HG03103 (cell line): Measurements from ENCODE around the gene MT2A.

ENCODE experiments used
- ATAC-seq: cut with Tn5 transposase; IDR thresholded peaks from one replicate; pipeline ENCODE4 v1.9.1; 2021; ENCODE audit warnings: low read depth; ENCODE audit not compliant: unreplicated experiment

MT2A gene

DNA sequence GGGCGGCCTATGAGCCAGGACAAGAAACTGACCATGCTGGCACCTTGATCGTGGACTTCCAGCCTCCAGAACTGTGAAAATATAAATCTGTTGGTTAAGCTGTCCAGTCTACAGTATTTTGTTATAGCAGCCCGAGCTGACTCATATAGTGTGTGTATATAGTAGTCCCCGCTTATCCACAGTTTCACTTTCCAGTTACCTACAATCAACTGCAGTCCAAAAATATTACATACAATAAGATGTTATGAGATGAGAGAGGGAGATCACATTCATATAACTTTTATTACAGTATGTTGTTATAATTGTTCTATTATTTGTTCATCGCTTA lies 14.1 kb upstream of the MT2A start:
- no peak for ATAC-seq

DNA sequence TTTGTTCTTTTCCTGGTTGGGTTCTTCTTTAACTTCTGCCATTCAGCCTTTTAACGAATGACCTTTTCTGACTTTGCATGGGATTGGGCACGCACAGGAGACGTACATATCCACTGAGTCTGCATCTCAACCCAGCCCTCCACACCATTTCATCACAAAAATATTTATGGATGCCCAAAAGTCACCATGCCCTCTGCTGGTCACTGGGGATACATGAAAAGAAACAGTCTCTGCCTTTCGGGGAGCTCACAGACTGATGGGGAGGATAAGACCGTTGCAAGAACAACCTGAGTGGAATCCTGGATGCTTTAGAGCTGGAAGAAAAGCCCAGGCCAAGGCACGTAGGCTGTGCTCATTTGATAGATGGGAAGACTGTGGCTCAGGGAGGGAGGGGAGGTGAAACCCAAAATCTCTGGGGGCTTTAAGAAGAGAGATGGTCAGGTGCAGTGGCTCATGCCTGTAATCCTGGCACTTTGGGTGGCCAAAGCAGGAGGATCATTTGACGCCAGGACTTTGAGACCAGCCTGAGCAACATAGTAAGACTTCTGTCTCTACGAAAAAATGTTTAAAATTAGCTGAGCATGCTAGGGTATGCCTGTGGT lies 7.9 kb upstream of the MT2A start:
- no peak for ATAC-seq

DNA sequence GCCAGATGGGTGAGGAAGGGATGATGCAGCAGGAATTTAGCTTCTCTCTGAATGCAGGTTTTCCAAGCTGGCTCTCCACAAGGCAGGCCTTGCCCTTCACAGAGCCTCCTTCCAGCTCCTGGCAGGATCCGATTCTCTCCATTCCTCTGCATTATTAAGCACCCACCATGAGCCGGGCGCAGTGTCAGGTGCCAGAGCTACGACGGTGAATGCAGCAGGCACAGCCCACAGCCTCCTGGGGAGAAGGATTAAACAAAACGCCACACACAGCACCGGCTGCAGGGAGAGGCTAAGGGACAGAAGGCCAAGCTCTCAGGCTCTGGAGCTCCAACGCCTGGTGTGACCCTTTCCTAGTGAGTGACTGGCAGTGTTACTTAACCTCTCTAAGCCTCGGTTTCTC lies 7.1 kb upstream of the MT2A start:
- no peak for ATAC-seq

DNA sequence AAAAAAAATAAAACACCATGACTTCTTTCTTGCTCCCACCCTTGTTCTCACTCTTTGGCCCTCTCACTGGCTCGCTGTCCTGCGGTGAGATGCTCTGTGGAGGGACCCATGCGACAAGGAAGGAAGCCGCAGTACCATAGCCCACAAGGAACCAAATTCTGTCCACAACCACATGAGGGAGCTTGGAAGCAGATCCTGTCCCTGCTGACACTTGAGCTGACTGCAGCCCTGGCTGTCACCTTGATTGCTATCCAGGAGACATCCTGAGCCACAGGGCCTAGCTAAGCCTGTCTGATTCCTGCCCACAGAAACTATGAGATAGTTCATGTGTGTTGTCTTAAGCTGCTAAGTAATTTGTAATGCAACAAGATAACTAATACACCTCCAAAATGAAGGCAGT lies 4.8 kb upstream of the MT2A start:
- ATAC-seq: no peak

DNA sequence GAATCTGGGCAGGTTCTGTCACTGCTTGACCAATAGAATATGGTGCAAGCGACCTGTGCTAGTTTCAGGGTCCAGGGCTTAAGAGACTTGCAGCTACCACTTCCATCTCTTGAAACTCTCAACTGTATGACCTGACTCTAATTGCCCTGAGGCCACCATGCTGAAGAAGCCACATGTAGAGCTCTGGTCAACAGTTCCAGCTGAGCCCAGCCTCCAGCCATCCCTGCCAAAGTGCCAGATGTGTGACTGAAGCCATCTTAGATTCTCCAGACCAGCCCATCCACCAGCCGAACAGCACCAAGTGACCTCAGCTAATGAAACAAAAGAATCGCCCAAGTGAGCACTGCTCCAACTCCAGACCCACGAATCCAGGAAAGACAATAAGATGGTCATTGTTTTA lies 3.4 kb upstream of the MT2A start:
- no peak for ATAC-seq

DNA sequence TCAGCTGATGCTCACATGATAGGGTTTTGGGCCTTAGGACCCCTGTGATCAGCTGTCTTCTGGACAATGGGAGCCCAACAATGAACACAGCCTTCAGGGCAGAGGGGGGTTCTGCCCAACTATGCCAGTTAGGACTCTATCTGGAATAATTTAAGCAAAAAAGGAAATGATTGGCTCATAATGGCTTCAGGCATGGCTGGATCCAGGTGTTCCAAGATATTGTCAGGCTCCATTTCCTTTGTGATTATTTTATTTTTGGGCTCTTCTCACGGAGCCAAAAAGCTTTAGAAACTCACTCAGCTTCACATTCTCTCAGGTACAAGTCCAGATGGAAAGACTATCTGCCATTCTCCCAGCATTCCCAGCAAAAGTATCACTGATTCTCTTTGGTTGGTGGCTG lies 2.9 kb upstream of the MT2A start:
- ATAC-seq: no peak

DNA sequence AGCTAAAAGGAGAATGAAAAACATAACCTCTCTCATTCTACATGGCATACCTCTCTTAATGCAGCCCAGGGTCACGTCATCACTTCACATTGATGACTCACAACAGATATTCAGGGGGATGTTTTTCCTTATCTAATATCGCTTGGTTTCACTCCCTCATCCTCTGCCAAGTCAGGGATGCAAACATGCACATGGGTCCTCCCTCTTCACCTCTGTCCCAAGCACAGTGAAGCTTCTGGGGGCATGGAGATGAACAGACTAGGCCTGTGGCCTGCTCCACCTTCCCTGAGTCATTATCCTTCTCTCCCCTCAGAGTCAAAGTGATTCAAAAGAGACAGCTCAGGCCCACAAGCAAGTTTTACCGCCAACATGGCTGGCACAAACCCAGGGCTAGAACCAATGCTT lies 2.3 kb upstream of the MT2A start:
- ATAC-seq: no peak

DNA sequence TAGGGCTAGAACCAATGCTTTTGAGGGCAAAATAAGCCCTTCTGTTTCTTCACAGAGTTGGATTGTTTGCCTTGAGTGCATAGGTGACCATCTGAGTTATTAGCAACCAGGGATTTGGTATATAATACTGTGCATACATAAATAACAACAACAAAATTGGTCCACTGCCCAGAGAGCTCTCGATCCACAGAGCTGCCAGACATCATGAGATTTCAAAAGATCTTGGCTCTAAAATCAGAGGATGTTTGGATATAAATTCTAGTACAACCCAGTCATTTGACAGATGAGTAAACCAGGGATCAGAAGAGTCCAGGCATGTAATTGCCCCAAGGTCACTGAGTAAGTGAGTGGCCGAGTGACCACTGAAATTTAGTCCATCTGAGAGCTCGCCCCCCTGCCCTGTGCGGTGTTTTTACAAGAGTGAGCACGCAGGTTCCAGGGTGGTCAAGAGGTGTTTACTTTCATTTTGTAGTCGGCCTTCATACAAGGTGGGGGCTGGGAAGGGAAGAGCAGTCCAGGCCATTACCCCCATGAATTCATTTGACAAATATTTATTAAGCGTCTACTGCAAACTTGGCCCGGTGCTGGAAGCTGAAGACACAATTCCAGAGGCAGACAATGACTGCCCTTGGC lies 1.8 kb upstream of the MT2A start:
- ATAC-seq: no peak

DNA sequence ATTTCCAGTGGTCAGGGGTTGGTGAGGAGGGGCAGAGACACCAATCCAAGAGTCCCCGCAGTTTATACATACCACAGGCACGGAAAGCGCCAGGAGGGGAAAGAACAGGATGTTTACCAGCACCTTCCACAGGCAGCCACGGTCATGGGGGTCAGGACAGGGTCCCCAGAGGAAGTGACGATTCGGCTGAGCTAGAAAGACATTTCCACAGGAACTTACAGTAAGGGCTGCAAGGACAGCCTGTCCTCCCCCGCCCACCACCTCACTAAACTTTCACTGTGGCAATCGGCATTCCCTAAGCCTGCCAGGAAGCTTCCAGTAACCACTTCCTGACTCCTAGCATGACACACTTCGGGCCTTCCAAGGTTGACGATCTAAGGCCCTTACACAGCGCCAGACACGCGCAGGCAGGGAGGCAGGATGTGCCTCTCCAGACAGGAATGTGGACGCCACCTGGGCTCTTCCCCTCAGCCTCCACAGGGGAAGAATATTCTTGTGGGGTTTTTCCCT lies 1.2 kb upstream of the MT2A start:
- no peak for ATAC-seq

DNA sequence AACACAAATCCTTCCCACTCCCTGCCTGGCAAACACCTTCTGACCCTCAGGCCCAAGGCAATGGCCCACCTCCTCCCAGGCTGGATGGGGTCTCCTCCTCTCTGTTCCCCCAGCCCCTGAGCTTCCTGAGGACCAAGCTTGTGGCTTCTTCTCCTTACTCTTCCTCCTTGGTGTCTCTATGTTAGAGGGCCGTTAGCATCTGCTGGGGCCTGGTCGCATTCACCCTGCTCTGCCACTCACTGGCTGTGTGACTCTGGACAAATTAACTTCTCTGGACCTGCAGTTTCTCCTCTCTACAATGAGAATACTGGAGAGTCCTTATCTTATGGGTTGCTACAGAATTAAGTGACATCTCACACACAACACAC lies 725 bp upstream of the MT2A start:
- no peak for ATAC-seq

DNA sequence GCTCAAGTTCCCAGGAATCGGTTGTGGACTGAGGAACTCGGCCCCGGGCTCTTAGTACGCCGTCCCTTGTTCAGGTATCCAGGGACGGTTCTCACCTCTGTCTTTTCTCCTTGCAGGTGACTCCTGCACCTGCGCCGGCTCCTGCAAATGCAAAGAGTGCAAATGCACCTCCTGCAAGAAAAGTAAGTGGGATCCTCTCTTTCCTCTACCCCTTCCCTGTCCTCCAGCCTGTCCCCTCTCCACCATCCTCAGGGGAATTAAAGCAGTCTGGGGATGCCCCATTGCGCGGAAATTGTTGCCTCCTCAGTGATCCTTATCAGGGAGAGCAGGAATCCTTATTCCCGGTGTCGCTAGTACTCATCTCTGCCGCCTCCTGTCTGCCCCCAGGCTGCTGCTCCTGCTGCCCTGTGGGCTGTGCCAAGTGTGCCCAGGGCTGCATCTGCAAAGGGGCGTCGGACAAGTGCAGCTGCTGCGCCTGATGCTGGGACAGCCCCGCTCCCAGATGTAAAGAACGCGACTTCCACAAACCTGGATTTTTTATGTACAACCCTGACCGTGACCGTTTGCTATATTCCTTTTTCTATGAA lies 585 bp downstream of the MT2A start:
- no peak for ATAC-seq

DNA sequence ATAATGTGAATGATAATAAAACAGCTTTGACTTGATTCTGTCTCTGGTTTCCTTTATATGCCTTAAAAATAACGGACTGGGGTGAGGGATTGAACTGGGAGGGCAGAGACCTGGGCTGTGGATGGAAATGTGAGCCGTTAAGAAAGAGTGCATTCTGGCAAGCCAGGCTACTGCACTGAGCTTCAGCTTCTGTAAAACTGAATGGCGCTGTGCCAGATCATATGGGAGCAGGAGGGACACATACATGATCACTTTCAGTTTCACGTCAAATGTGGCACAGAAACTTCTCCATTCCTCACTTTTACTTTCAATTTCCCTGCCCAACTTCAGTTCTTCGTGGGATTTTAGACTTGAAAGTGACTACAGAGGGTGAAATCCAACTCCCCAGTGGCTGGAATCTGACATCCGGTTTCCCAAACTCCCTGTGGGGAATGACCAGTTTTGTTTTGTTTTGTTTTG lies 1.1 kb downstream of the MT2A start:
- ATAC-seq: peak; percentile 41

DNA sequence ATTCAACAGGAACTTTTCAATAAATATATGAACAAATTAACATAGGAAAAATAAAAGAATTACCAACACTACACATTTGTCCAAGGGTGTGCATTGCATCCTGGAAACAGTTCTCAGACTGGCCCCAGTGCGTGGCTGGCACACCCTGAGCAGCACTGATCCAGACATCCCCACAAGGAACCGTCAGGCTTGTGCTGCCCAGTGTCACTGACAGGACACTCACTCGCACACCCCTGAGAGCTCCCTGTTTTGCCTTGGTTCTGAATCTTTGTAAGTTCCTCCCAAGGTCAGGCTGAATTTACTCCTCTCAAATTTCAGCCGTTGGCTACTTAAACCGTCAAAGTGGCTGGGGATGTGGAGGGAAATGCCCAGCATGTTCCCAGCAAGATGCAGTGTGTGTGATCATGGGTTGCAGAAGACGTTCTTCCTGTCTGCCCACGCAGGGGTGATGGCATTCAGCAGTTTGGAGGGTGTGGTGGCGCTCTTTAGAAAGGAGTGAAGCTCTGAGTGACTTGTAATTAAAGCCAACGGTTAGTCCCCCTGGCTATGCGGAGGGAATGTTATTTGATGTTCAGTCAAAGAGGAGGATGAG lies 1.7 kb downstream of the MT2A start:
- ATAC-seq: no peak

DNA sequence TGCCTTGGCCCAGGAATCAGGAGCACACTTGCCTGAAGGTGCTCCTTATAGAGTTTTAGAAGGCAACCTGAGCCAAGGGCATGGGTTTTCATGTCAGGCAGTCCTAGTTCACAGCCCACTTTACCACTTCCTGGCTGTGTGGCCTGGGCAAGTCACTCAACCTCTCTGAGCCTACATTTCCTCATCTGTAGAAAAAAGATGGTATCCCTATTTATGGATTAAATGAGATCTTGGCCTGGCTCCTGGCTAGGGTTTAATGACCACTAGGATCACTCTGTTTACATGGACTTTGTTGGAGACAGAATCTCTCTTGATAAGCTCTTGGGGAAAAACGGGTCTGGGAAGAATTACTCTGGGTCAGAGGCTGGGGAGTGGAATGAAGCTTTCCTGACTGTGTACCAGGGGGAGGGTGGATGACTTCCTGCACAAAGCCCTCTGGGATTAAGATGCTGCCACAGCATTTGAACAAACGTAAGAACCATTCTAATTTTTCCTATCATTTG lies 2.3 kb downstream of the MT2A start:
- ATAC-seq: no peak

DNA sequence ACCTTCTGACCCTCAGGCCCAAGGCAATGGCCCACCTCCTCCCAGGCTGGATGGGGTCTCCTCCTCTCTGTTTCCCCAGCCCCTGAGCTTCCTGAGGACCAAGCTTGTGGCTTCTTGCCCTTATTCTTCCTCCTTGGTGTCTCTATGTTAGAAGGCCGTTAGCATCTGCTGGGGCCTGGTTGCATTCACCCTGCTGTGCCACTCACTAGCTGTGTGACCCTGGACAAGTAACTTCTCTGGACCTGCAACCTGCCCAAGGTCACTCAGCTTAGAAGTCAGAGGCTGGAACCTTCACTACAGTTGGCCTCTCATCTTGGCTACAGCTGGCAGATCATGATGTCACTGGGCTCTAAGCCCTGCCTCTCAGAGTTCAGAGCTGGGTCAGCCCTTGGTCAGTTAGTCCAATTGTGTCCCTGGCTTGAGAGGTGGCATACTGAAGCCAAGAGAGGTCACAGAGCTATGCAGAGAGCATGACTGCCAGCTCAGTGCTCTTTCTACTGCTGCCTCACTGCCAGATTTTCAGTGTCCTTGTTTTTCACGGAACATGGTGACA lies 3.0 kb downstream of the MT2A start:
- ATAC-seq: no peak

DNA sequence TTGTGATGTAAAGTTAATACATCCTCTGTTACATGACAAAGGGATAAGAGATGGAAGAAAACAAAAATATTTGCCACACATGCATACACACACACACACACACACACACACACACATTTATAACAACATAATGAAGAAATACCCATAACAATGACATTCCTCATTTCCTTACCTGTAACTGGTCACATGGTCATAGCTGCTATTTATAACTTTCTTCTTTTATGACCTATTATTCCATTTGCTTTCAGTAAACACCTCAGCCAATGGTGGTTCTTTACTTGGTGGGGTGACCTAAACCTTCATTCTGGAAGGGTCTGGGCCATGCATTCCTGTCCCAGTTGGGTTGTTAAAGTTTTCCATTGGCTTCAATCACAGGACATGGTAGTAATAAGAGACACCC lies 5.3 kb downstream of the MT2A start:
- no peak for ATAC-seq

DNA sequence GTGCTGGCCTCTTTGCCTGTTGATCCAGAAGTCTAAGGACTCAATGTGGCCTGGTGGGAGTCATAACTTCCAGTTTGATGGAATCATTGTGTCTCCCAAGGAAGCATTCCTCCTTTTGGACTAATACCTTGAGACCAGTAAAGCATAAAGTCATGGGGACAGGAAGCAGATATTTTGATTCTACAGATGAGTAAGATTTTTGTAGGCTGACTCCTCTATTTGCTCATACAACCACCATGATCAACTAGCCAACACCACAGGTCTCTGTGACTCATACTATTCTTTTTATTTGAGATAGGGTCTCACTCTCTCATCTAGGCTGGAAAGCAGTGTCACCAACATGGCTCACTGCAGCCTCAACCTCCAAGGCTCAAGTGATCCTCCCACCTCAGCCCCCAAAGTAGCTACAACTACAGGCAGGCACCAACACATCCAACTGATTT lies 6.2 kb downstream of the MT2A start:
- ATAC-seq: no peak

DNA sequence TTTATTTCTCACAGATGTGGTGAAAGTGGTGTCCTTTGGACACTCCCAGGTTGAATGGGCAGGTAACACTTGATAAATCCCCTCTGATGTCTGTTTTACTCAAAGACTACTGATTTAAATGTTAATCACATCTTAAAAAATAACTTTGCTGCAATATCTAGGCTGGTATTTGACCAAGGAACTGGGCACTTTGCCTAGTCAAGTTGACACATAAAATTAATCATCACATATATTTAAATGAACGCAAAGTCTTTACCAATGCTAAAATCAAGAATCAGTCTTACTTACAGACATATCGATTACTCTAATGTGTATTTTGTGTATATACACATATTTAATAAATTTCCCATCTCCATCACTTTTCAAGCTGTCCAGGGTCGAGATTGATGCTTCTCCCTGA lies 7.0 kb downstream of the MT2A start:
- ATAC-seq: no peak

DNA sequence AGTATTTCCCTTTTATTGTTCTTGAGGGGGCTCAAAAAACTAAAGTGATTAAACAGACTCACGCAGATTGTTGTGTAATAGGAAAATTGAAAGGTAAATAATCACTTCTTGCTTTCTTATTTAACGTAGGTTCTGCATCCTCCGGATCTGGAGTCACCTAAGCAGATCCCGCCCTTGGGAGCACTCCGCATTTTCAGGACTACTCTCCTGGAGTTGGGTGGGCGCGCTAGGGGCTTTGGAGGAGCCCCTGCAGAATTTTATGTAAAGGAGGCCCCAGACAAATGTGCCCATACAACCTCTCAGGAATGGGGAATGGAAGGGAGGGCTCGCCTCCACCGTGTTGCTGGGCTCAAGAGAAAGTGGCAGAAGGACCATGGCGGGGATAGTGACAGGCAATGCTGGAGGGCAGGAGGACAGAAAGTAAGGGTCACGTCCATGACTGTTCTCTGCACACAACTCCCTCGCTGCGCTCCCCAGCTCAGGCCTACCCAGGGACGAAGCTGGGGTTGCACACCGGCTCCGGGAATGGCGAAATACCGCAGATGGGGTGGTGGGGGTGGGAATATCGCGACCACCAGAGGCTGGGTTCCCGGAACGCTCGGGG lies 8.3 kb downstream of the MT2A start:
- ATAC-seq: no peak

DNA sequence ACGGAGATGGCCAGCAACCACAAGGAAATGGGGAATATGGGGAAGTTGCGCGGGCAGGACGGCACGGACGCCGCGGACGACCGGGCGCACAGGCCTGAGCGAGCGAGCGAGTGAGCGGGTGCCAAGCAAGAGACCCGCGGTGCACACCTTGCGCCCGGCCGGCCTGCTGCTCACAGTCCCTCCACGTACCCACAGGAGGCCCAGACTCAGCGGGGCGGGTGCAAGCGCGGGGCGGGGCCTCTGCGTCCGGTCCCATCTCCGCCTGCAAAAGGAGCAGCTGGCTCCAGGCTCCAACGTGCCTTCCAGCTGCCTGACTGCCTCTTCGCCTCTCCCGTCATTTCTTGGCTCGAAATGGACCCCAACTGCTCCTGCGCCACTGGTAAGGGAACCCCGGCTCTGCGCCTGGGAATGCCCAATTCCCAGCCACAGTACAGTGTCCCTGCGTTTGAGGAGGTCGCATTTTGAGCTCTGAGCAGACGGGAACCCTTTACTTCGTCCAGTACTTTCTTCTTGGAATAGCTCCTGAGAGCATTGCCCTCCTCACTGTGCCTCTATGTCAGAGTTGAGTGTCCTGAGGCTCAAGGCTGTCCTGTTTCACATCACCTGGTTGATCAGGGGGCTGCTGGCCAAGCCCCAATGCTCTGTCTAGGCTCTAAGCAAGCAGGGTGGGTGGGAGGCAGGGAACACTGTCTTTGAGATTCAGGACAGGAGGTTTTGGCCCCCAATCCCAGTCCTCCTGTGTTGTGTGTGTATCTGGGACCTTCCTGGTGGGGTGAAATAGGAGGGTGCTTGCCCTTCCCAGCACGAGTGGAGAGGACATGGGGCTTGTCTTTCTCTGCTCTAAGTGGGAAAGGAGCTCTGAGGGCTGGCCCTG lies 9.1 kb downstream of the MT2A start:
- no peak for ATAC-seq
